Upper lobe of right lung (tissue), 1 donor: ENCODE results near the gene SGTA. TPM values are rescaled to one million over a fixed set of nuclear protein-coding genes. Genes with fewer than 3 reads are reported as not detected.

Experiments used
- ATAC-seq: fragments of 200-7000 bp; cut with Tn5 transposase; one replicate; pipeline ENCODE4 v1.9.1; 2020; ENCODE audit warnings: mild to moderate bottlenecking, moderate library complexity
- DNase-seq: peaks from one replicate; pipeline ENCODE4 v3.0.0-alpha.2; 2020
- H3K27ac ChIP-seq: fragments of 200-600 bp; one replicate; pipeline ENCODE4 v1.8.0; 2022
- H3K27me3 ChIP-seq: fragments of 200-600 bp; one replicate; pipeline ENCODE4 v1.8.0; 2022; ENCODE audit warnings: mild to moderate bottlenecking
- H3K36me3 ChIP-seq: fragments of 200-600 bp; one replicate; pipeline ENCODE4 v1.8.0; 2022
- H3K4me1 ChIP-seq: fragments of 200-600 bp; one replicate; pipeline ENCODE4 v1.8.0; 2022
- H3K4me3 ChIP-seq: fragments of 200-600 bp; one replicate; pipeline ENCODE4 v1.8.0; 2022; ENCODE audit warnings: mild to moderate bottlenecking
- H3K9me3 ChIP-seq: fragments of 200-600 bp; one replicate; pipeline ENCODE4 v1.8.0; 2022
- CTCF ChIP-seq: fragments of 200-600 bp; IDR thresholded peaks from one replicate; pipeline ENCODE4 v1.8.0; 2022; ENCODE audit warnings: antibody characterized with exemption
- intact Hi-C: fragments of 100-400 bp; cut with DNase I; formaldehyde crosslinking; loops from one replicate; pipeline ENCODE4 v1.11.0; 2022
- total RNA-seq: library from RNA; stranded (reverse); fragmentation: NEBNext Ultra II Directional; extraction: Animal tissue kit (Norgen Biotek cat#: 25700); gene quantifications from one replicate; pipeline ENCODE4 v1.2.1, GENCODE V29; 2021
- donor health status: DM: no; HTN: yes; CAD: no; lungs with severe emphysema.

Gene SGTA
- total RNA-seq, 1 donor from 2014 or later = 44.9 TPM

GRCh38 chr19:2758601-2759313 is 24.3 kb downstream of the SGTA start:
- H3K4me1 ChIP-seq = no peaks in the 10 kb centered on the region
- no peak overlapping the region for H3K4me3 ChIP-seq
- ATAC-seq (no peak), DNase-seq (no peak)
- no peaks in the 10 kb centered on the region for H3K27me3 ChIP-seq
- H3K9me3 ChIP-seq = no peaks in the 10 kb centered on the region
- H3K36me3 ChIP-seq = peaks cover 79% of the 10 kb centered on the region
- H3K27ac ChIP-seq = no peak overlapping the region
- intact Hi-C loops = no loop called here
- TF ChIP-seq CTCF = no peak

DNA sequence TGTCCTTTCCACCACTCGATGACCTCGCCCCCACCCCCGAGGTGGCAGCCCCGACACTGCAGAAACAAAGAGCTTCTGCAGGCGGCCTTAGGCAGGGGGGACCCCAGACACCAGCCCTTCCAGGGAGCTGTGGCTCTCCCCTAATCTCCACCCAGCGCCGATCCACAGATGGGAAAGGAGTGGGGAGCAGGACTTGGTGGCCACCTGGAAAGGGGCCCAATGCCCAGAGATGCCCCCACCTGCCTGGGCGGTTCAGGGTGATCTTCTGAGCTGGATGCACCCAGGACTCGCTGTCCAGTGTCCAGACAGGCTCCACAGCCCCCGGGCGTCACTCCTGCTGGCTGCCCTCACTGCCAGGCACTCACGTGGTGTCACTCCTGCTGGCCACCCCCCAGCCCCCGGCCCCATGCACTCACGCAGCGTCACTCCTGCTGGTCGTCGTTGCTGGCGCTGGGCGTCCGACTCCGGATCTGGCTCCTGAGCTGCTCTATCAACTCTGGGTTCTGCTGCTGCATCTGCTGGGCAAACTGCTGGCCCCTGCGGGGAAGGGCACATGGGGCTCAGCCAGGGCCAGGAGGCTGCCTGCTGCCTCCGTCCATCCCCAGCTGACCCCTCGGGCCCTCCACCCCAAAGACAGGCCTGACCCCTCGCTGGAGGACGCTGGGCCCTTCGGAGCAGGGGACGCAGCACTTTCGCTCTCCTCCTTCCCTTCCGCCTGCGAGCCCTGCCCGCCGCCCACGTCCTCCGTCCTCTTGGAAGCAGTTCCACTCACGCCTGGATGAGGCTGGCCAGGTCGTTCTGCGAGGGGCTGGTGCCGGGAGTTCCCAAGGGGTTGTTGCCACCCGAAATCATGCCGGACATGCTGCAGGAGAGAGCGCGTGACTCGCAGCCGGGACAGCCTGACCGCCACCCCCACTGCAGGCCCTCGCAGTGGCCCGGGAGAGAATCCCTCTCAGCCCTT is 25.9 kb downstream of the SGTA start:
- H3K4me3 ChIP-seq = no peak overlapping the region
- H3K9me3 ChIP-seq = no peaks in the 10 kb centered on the region
- H3K27me3 ChIP-seq = no peaks in the 10 kb centered on the region
- no peaks in the 10 kb centered on the region for H3K4me1 ChIP-seq
- H3K36me3 ChIP-seq = peaks cover 64% of the 10 kb centered on the region
- intact Hi-C loops = no loop called here
- no peak for TF ChIP-seq CTCF
- DNase-seq = peak; percentile 60
- H3K27ac ChIP-seq = no peak overlapping the region
- no peak for ATAC-seq

GRCh38 chr19:2756477-2756876 is 26.6 kb downstream of the SGTA start:
- Histone ChIP-seq H3K4me3 (no peak overlapping the region), H3K27me3 (no peaks in the 10 kb centered on the region), H3K36me3 (peaks cover 56% of the 10 kb centered on the region), H3K9me3 (no peaks in the 10 kb centered on the region), H3K4me1 (no peaks in the 10 kb centered on the region), H3K27ac (no peak overlapping the region)
- intact Hi-C loops = no loop called here
- no peak for TF ChIP-seq CTCF
- ATAC-seq (no peak), DNase-seq (no peak)

DNA sequence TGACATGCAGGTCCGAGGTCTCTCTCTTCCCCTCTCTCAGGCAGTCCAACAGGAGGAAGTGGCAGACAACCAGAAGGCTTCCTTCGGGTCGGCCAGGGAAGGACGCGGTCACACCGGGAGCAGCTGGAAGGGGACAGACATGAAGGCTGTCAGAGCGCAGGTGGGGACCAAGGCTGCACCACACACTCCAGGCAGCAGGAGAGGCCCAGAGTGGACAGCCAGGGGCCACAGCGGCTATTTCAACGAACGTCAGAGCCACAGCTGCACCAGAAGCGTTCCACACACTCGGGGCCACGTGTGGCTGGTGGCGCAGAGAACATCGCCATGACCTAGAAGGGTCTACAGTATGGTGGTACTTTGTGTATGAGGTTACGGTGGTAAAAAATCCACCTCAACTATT is 27.3 kb downstream of the SGTA start:
- Histone ChIP-seq H3K27me3 (no peaks in the 10 kb centered on the region), H3K4me3 (no peak overlapping the region), H3K36me3 (peaks cover 50% of the 10 kb centered on the region), H3K27ac (no peak overlapping the region), H3K4me1 (no peaks in the 10 kb centered on the region), H3K9me3 (no peaks in the 10 kb centered on the region)
- no peak for TF ChIP-seq CTCF
- intact Hi-C loops = no loop called here
- ATAC-seq (no peak), DNase-seq (no peak)

- Histone ChIP-seq H3K4me3 (no peak overlapping the region), H3K36me3 (peaks cover 46% of the 10 kb centered on the region), H3K27me3 (no peaks in the 10 kb centered on the region), H3K9me3 (no peaks in the 10 kb centered on the region), H3K4me1 (no peaks in the 10 kb centered on the region), H3K27ac (no peak overlapping the region)
- ATAC-seq (no peak), DNase-seq (no peak)
- intact Hi-C loops = no loop called here
- TF ChIP-seq CTCF = no peak
These were observed 27.7 kb downstream of the SGTA start for GRCh38 chr19:2755448-2755705.
